ENCODE data around the gene IRS1. TPM values are rescaled to one million over a fixed set of nuclear protein-coding genes. Genes with fewer than 3 reads are reported as not detected.

IRS1 gene
- total RNA-seq, 2 experiments from 2014 or later, result 6.6 to 6.9 TPM

DNA sequence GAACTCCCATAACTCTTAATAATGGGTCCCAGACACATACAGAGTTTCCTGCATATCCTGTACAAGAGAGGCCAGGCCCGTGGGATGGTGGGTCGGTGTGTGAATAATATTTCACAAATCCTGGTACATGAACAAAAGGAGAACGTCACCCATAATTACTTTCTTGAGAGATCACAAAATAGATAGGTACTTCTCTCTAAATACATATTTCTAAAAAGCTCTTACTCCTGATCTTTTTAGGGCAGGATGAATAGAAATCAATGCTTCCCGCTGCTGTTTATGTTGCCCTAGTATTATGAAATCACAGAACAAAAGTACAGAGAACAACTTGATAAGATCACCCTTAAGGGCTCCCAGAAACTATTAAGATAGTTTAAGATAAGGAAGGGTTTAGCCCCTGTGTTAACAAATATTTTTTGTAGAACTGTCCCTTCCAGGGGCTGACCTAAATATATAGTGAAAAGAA, 5.4 kb downstream of the IRS1 start:
- no peaks in the 10 kb centered on the region for H3K27me3 Mint-ChIP-seq
- no peaks in the 10 kb centered on the region for H3K9me3 Mint-ChIP-seq
- no peak for DNase-seq
- POLR2A ChIA-PET, result no interaction called here
- CTCF ChIA-PET, result interaction anchor here (1.2 kb wide), 1 partner anchor 14 kb away, joined by 4 read pairs; no protein-coding TSS in a partner anchor
- peaks cover 16% of the 10 kb centered on the region for H3K36me3 Mint-ChIP-seq (ENCODE audit: low read depth)
- no peak overlapping the region for H3K27ac Mint-ChIP-seq
- H3K4me3 Mint-ChIP-seq, result peak overlapping the region; percentile 6
- peaks cover 69% of the 10 kb centered on the region for H3K4me1 Mint-ChIP-seq

DNA sequence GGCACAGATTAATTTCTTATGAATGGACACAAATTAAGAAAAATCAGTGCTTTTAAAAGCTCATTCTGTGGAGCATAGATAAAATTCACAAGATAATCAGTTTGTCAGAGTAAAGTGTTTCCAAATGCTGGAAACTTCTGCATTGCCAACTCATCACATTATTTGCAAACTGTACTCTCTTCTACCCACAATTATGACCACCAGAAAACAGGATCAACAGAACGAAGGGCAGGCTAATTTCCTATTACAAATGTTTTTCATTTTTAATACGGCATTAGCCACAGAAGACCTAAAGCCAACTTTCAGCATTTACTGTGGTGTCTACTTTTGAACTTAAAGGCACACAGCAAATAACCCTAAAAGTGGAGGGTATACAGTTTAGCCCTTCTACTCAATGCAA, 6.0 kb downstream of the IRS1 start:
- ChIA-PET CTCF (no interaction called here), POLR2A (no interaction called here)
- no peak overlapping the region for H3K27ac Mint-ChIP-seq
- peaks cover 75% of the 10 kb centered on the region for H3K4me1 Mint-ChIP-seq
- no peaks in the 10 kb centered on the region for H3K27me3 Mint-ChIP-seq
- H3K36me3 Mint-ChIP-seq (ENCODE audit: low read depth), result peaks cover 16% of the 10 kb centered on the region
- no peak overlapping the region for H3K4me3 Mint-ChIP-seq
- no peaks in the 10 kb centered on the region for H3K9me3 Mint-ChIP-seq
- DNase-seq, result no peak

DNA sequence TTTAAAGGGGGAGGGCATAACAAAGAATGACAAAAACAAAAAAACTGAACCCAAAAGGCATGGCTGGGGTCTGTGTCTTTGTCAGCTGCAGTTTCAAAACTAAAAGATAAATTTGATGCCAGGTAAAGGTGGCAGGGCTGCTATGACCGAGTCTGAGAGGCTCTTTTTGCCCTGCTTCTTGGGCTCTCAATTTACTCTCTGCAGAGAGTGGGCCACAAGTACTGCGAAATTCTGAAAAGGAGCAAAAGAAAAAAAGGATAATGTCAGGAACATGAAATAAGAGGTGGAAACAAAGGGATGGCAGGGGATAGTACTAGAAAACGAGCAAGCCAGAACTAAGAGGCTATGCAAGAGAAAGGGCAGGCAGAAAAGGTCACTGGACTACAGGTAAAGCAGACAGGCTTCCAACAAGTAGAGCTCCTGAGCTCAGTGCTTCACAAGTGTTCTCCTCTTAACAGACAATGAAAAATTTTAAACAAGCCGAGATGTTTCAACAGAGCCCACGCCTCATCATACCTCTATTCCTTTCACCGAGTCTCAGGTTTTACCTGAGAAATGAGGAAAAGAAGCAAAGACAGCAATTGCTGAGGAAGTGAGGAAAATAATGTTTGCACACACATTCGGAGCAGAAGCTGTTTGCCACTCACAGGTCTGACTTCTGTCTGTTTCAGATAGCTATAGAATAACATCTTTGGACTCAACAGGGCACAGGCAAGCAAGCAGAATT, 7.3 kb downstream of the IRS1 start:
- Mint-ChIP-seq H3K4me3 (peak overlapping the region; percentile 66), H3K27ac (peak overlapping the region; percentile 85), H3K36me3 (ENCODE audit: low read depth) (peaks cover 16% of the 10 kb centered on the region), H3K9me3 (no peaks in the 10 kb centered on the region), H3K27me3 (no peaks in the 10 kb centered on the region), H3K4me1 (peaks cover 69% of the 10 kb centered on the region)
- POLR2A ChIA-PET, result interaction anchor here (0.5 kb wide), 1 partner anchor 56 kb away, joined by 3 read pairs; no protein-coding TSS in a partner anchor
- CTCF ChIA-PET, result interaction anchor here (0.7 kb wide), 1 partner anchor 10 kb away, joined by 4 read pairs; no protein-coding TSS in a partner anchor
- DNase-seq, result no peak

DNA sequence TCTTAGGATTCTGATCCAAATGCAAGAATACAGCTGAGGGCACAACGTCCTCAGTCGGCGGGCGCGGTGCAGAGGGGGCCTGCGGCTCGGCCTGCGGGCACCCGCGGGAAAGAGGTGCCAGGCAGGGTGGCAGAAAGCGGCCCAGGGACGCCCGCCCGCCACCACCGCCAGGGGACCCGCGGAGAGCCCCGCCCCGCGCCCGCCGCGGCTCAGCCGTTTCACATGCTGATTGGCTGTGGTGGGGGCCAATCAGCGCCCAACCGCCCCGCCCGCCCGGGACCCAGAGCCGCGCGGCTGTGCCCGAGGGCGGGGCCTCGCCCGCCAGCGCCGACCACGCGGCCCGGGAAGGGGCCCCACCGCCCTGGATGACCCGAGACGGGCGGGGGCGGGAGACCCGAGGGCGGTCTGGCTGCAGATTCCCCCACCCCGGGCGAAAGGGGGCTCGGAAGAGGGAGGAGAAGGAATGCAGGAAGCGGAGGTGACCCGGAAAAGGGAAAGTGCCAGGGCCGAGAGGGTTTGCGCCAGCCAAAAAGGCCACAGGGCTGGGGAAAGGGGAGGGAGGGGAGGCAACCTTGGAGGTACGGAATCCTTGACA, 8.0 kb downstream of the IRS1 start:
- ChIA-PET POLR2A (no interaction called here), CTCF (interaction anchor here (1.0 kb wide), 1 partner anchor 8 kb away, joined by 3 read pairs; no protein-coding TSS in a partner anchor)
- peaks cover 62% of the 10 kb centered on the region for H3K4me1 Mint-ChIP-seq
- peak; percentile 92 for DNase-seq
- H3K9me3 Mint-ChIP-seq, result no peaks in the 10 kb centered on the region
- H3K27ac Mint-ChIP-seq, result peak overlapping the region; percentile 98
- H3K27me3 Mint-ChIP-seq, result no peaks in the 10 kb centered on the region
- H3K4me3 Mint-ChIP-seq, result peak overlapping the region; percentile 83
- H3K36me3 Mint-ChIP-seq (ENCODE audit: low read depth), result peaks cover 16% of the 10 kb centered on the region

DNA sequence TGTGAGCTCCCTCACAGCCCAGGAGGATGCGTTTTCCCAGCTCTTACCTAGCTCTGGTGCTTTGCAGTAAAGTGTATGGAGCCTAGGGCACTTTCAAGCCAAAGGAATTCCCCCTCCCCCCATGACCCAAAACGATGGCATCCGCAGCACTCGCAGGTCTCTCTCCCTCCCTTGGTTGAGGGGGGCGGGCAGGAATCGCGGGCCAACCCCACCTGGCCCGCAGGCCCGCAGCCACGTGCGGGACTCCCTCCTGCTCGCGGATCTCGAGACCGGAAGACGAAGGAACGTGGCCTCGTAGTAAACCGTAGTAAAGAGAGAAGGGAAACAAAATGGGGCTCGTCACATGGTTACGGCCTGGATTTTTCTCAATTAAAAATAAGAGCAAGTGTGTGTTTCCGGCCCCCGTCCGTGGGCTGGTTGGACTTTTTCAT, 8.5 kb downstream of the IRS1 start:
- H3K4me3 Mint-ChIP-seq, result peak overlapping the region; percentile 83
- H3K9me3 Mint-ChIP-seq, result no peaks in the 10 kb centered on the region
- H3K27me3 Mint-ChIP-seq, result no peaks in the 10 kb centered on the region
- ChIA-PET CTCF (interaction anchor here (1.0 to 1.2 kb wide), 2 partner anchors 9 to 11 kb away, joined by 3 to 4 read pairs; no protein-coding TSS in a partner anchor), POLR2A (no interaction called here)
- peaks cover 12% of the 10 kb centered on the region for H3K36me3 Mint-ChIP-seq (ENCODE audit: low read depth)
- DNase-seq, result peak; percentile 79
- peak overlapping the region; percentile 98 for H3K27ac Mint-ChIP-seq
- H3K4me1 Mint-ChIP-seq, result peaks cover 57% of the 10 kb centered on the region

DNA sequence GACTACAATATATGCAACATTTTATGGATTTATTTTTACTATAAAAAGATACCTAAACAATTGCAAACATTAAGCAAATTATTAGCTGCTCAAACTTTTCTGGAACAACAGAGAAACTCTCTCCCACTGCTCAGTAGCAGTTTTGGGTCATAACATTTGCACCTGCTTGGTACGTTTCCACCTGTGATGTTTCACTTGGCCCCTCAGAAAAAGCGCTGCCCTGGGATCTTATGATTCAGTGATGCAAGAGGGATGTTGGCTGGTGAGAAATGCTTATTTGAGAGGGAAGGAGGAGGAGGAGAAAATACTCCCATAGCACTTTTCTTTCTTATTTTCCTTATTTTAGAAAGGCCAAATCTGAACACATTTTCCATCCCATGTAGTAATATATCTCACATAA, 9.2 kb downstream of the IRS1 start:
- Mint-ChIP-seq H3K4me3 (peak overlapping the region; percentile 83), H3K4me1 (peaks cover 53% of the 10 kb centered on the region), H3K27me3 (no peaks in the 10 kb centered on the region), H3K27ac (peak overlapping the region; percentile 98), H3K9me3 (no peaks in the 10 kb centered on the region), H3K36me3 (ENCODE audit: low read depth) (peaks cover 12% of the 10 kb centered on the region)
- ChIA-PET POLR2A (no interaction called here), CTCF (interaction anchor here (1.0 to 1.2 kb wide), 2 partner anchors 10 kb away, joined by 3 to 4 read pairs; no protein-coding TSS in a partner anchor)
- DNase-seq, result no peak

DNA sequence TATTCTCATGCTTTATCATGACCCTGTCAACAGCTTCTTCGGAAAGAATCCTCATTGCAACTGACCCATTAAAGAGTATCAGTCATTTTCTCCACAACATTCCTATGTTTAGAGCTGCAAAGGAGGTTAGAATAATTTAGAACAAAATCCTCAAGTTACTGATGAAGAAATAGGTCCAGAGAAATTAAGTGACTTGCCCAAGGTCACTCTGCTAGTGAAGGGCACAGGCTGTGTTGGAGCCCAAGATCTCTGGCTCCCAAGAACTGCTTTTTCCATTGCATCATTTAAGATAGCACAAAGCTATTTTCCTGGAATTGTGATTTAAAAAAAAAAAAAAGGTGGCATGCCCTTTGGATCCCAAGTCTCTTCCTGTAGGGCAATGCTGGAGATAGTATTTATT, 9.6 kb downstream of the IRS1 start:
- DNase-seq, result no peak
- H3K36me3 Mint-ChIP-seq (ENCODE audit: low read depth), result peaks cover 12% of the 10 kb centered on the region
- no peaks in the 10 kb centered on the region for H3K9me3 Mint-ChIP-seq
- H3K4me1 Mint-ChIP-seq, result peaks cover 53% of the 10 kb centered on the region
- CTCF ChIA-PET, result interaction anchor here (1.2 to 1.4 kb wide), 2 partner anchors 10 to 12 kb away, joined by 4 to 9 read pairs; no protein-coding TSS in a partner anchor
- H3K27ac Mint-ChIP-seq, result no peak overlapping the region
- H3K4me3 Mint-ChIP-seq, result peak overlapping the region; percentile 83
- POLR2A ChIA-PET, result no interaction called here
- no peaks in the 10 kb centered on the region for H3K27me3 Mint-ChIP-seq

DNA sequence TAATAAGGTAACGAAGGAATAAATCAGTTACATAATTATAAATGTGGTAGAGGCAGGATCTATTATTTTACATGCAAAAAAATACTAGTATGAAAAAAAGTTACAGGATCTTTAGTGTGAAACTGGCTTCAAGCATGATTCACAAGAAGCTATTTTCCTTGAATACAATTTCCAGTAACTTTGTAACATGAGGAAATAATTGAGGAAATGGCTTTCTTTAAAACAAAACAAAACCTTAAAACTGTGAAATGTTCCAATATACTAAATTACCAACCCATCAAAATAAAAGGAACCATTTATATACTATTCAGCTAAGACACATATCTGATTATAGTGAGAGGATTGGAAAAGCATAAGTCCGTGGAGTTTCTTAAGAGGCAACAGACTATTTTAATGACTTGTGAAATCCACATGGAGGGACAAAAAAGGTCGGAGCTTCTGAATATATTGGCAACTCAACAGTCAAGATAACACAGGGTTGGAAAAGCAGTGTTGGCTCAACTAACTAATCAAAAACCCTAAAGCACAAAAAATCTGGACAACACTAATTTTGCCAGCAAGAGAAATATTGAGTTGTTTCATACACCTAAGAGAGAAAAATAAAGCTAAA, 10.6 kb downstream of the IRS1 start:
- H3K36me3 Mint-ChIP-seq (ENCODE audit: low read depth), result peaks cover 8% of the 10 kb centered on the region
- peaks cover 44% of the 10 kb centered on the region for H3K4me1 Mint-ChIP-seq
- ChIA-PET POLR2A (no interaction called here), CTCF (interaction anchor here (1.4 kb wide), 1 partner anchor 11 kb away, joined by 9 read pairs; no protein-coding TSS in a partner anchor)
- no peaks in the 10 kb centered on the region for H3K27me3 Mint-ChIP-seq
- no peak for DNase-seq
- no peak overlapping the region for H3K27ac Mint-ChIP-seq
- peaks cover under 1% of the 10 kb centered on the region for H3K9me3 Mint-ChIP-seq
- no peak overlapping the region for H3K4me3 Mint-ChIP-seq

DNA sequence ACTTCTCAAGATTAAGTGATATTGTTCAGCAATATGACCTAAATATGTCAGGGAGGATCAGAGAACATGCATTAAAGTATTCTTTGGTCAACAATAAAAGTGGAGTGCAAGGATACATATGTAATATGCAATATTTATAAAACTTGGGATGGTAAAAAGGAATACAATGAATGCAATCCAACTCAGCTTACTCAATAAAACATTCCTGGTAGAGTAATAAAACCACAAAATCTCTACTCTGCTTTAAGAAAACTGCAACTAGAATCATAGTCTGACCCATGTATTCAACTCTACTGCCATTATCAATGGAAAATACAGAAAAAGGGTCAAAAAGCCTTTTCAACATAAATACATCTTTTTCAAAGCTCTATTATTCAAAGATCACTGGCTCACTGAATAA, 11.6 kb downstream of the IRS1 start:
- peaks cover 4% of the 10 kb centered on the region for H3K9me3 Mint-ChIP-seq
- H3K4me1 Mint-ChIP-seq, result peaks cover 35% of the 10 kb centered on the region
- H3K36me3 Mint-ChIP-seq (ENCODE audit: low read depth), result peaks cover 11% of the 10 kb centered on the region
- no peak overlapping the region for H3K4me3 Mint-ChIP-seq
- no peak overlapping the region for H3K27ac Mint-ChIP-seq
- ChIA-PET POLR2A (no interaction called here), CTCF (interaction anchor here (0.7 to 1.4 kb wide), 2 partner anchors 15 to 48 kb away, joined by 4 read pairs; partner anchors contain the start of gene RHBDD1)
- no peak for DNase-seq
- H3K27me3 Mint-ChIP-seq, result no peaks in the 10 kb centered on the region

DNA sequence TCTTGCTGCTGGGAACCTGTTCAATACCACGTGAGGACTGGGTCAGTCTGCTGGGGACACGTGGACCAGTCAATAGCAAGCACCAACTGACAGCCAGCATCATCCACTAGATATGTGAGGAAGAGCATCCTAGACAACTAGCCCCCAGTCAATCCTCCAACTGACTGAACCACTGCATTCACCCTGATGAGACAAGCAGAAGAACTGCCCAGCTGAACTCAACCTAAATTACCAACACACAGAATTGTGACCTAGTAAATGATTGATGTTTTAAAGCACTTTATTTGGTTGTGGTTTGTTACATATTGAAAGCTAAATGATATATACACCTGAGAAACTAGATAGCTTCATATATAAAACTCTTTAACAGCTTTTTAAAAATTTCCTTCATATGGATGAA, 15.7 kb downstream of the IRS1 start:
- no peak for DNase-seq
- Mint-ChIP-seq H3K36me3 (ENCODE audit: low read depth) (peaks cover 9% of the 10 kb centered on the region), H3K27ac (no peak overlapping the region), H3K27me3 (no peaks in the 10 kb centered on the region), H3K9me3 (peaks cover 4% of the 10 kb centered on the region), H3K4me3 (no peak overlapping the region), H3K4me1 (peaks cover 10% of the 10 kb centered on the region)
- ChIA-PET POLR2A (no interaction called here), CTCF (interaction anchor here (1.5 kb wide), 1 partner anchor 12 kb away, joined by 4 read pairs; no protein-coding TSS in a partner anchor)

DNA sequence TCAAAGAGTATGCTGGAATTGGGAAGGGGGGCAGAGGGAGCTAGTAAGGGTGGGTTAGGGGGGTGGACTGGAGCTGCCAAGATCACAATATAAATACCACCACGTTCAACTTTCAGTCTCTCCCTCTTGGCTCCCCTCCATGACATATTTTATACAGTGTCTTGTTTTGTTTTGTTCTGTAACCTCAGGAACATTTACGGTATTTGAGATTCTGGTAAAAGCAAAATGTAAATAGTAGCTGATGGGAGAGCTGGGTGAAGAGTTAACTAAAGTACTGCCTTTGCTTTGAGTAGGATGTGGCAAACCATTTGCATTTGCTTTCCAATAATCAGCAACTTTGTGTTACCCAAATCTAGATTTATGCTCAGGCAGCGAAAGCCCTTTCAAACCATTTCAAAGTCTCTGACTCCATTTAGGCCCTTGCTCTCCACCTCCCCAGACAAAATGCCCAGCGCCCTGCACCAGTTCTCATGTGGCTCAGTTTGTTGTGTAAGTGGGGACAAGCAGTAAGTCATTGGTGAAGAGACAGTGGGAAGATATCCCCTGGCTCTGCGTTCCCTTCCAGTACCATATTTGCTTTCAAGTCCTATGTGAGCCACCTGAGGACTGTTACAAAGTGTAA, 17.4 kb downstream of the IRS1 start:
- H3K9me3 Mint-ChIP-seq, result peaks cover 4% of the 10 kb centered on the region
- CTCF ChIA-PET, result interaction anchor here (0.9 kb wide), 1 partner anchor 19 kb away, joined by 3 read pairs; no protein-coding TSS in a partner anchor
- no peaks in the 10 kb centered on the region for H3K27me3 Mint-ChIP-seq
- H3K36me3 Mint-ChIP-seq (ENCODE audit: low read depth), result peaks cover 13% of the 10 kb centered on the region
- POLR2A ChIA-PET, result no interaction called here
- H3K27ac Mint-ChIP-seq, result no peak overlapping the region
- no peak for DNase-seq
- no peak overlapping the region for H3K4me3 Mint-ChIP-seq
- H3K4me1 Mint-ChIP-seq, result peaks cover 6% of the 10 kb centered on the region

DNA sequence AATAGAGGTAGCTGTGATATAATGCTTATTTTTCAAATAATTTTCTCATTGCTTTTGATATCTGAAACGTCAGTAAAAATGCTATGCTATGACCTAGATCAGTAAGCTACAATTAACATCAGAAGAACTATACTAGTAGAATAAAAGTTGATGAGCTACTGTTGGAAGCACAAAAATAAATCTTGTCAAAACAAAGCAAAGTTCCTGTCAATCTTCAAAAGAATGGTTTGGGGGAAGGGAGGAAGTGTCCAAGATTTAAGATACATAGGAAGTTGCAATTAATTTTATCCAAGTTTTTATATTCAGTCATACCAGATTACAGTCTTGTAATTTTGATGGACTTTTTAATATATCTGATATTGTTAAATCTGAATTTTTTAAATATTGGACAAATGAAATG, 19.2 kb downstream of the IRS1 start:
- POLR2A ChIA-PET, result no interaction called here
- CTCF ChIA-PET, result interaction anchor here (1.2 to 1.5 kb wide), 3 partner anchors 10 to 19 kb away, joined by 3 to 4 read pairs (median 4); partner anchors contain the start of gene IRS1

More for the DNA sequence above, 19.2 kb downstream of the IRS1 start:
- peaks cover 18% of the 10 kb centered on the region for H3K36me3 Mint-ChIP-seq (ENCODE audit: low read depth)
- peaks cover 6% of the 10 kb centered on the region for H3K4me1 Mint-ChIP-seq
- no peaks in the 10 kb centered on the region for H3K27me3 Mint-ChIP-seq
- DNase-seq, result no peak
- peaks cover 10% of the 10 kb centered on the region for H3K9me3 Mint-ChIP-seq
- H3K27ac Mint-ChIP-seq, result no peak overlapping the region
- no peak overlapping the region for H3K4me3 Mint-ChIP-seq
